GM12878 (cell line): ENCODE results near the gene CCDC12. TPM values are rescaled to one million over a fixed set of nuclear protein-coding genes. Genes with fewer than 3 reads are reported as not detected.

Experiments
- ATAC-seq: fragments of 200-7000 bp; cut with Tn5 transposase; 3 replicates; pipeline ENCODE4 v1.9.1; 2020; ENCODE audit warnings: mild to moderate bottlenecking, moderate library complexity
- BruUV-seq: library from RNA; stranded (reverse); fragments of 400-500 nt; replicated peaks from 2 replicates; lab custom pipeline; 2021; lab: Mats Ljungman, UMichigan
- CTCF ChIA-PET: fragments of 300-600 bp; sonication (Branson Sonifier 250); formaldehyde crosslinking; extraction: SDS; loops from one replicate; lab custom pipeline; 2021; ENCODE audit warnings: inconsistent platforms; lab: Yijun Ruan, JAX
- POLR2A ChIA-PET: fragments of 350-600 bp; formaldehyde crosslinking; extraction: SDS; loops from one replicate; lab custom pipeline; 2021; ENCODE audit warnings: inconsistent platforms; lab: Charles Lee
- RAD21 ChIA-PET: fragments of 300-600 bp; sonication (Branson Sonifier 250); formaldehyde crosslinking; loops from one replicate; lab custom pipeline; 2023; ENCODE audit warnings: antibody characterized with exemption; ENCODE audit not compliant: unreplicated experiment; lab: Charles Lee
- SMC1A ChIA-PET: fragments of 300-600 bp; sonication (Branson Sonifier 250); formaldehyde crosslinking; loops from one replicate; lab custom pipeline; 2023; ENCODE audit not compliant: unreplicated experiment, uncharacterized antibody; lab: Charles Lee
- DNase-seq: peaks from one replicate; pipeline ENCODE4 v3.0.0-alpha.2; 2011; ENCODE audit warnings: low read depth, low spot score
- FAIRE-seq: peaks from 3 replicates; lab custom pipeline; 2011; peaks lifted over from hg19 to GRCh38; lab: Jason Lieb, UNC
- H2AFZ ChIP-seq: 2 replicates; pipeline ENCODE4 v1.6.0; 2011; ENCODE audit warnings: low read depth, low read length, control low read depth; ENCODE audit not compliant: control insufficient read depth
- H3K27ac ChIP-seq: 2 replicates; pipeline ENCODE4 v1.5.1; 2011; ENCODE audit warnings: control low read depth; ENCODE audit not compliant: control insufficient read depth, insufficient read depth
- H3K27me3 ChIP-seq, 2 experiments: replicated peaks in 1 of 2; 2 replicates each; pipeline versions ENCODE4 v1.6.0 to v1.6.1; 2011; ENCODE audit warnings: low read length in 1 of 2; ENCODE audit not compliant: control insufficient read depth in 2 of 2, insufficient read depth in 2 of 2
- H3K36me3 ChIP-seq, 2 experiments: 2 replicates each; pipeline ENCODE4 v1.5.1; 2011; ENCODE audit warnings: low read length in 1 of 2; ENCODE audit not compliant: control insufficient read depth in 2 of 2, insufficient read depth in 2 of 2
- H3K4me1 ChIP-seq: 2 replicates; pipeline ENCODE4 v1.6.1; 2011; ENCODE audit warnings: mild to moderate bottlenecking, low read length, moderate library complexity, mixed read lengths; ENCODE audit not compliant: control insufficient read depth, insufficient read depth
- H3K4me2 ChIP-seq: 2 replicates; pipeline ENCODE4 v1.6.0; 2011; ENCODE audit warnings: control low read depth; ENCODE audit not compliant: control insufficient read depth, insufficient read depth
- H3K4me3 ChIP-seq: fragments of 200-600 bp; sonication (generic); 2 replicates; pipeline ENCODE4 v1.5.1; 2016
- H3K79me2 ChIP-seq: 2 replicates; pipeline ENCODE4 v1.6.0; 2011; ENCODE audit warnings: low read length; ENCODE audit not compliant: control insufficient read depth, insufficient read depth
- H3K9ac ChIP-seq: 2 replicates; pipeline ENCODE4 v1.8.0; 2011; ENCODE audit warnings: low read length, control low read depth, mixed read lengths; ENCODE audit not compliant: control insufficient read depth, insufficient read depth
- H3K9me3 ChIP-seq: replicated peaks from 3 replicates; pipeline ENCODE4 v1.5.1; 2011; ENCODE audit warnings: mild to moderate bottlenecking, low read length; ENCODE audit not compliant: control insufficient read depth, insufficient read depth
- H4K20me1 ChIP-seq: 2 replicates; pipeline ENCODE4 v1.6.0; 2011; ENCODE audit not compliant: control insufficient read depth, insufficient read depth
- ATF3 ChIP-seq: IDR thresholded peaks from 2 replicates; pipeline ENCODE4 v1.6.1; 2011; ENCODE audit warnings: low read depth, mild to moderate bottlenecking, low read length, moderate library complexity, borderline replicate concordance; ENCODE audit errors: extremely low read depth
- CHD1 ChIP-seq: IDR thresholded peaks from 2 replicates; pipeline ENCODE4 v1.6.1; 2012; ENCODE audit warnings: low read depth, low read length, improper control_type of control experiment
- E2F4 ChIP-seq: IDR thresholded peaks from 2 replicates; pipeline ENCODE4 v1.6.1; 2012; ENCODE audit warnings: low read depth, low read length, improper control_type of control experiment
- EGR1 ChIP-seq, 2 experiments: IDR thresholded peaks; 1 replicate in 1 of 2; 2 replicates in 1 of 2; pipeline ENCODE4 v1.6.1; 2011 to 2012; ENCODE audit warnings: low read depth in 2 of 2, low read length in 2 of 2, borderline replicate concordance in 1 of 2, mild to moderate bottlenecking in 1 of 2, moderate library complexity in 1 of 2
- IRF4 ChIP-seq: IDR thresholded peaks from 2 replicates; pipeline ENCODE4 v1.6.1; 2011; ENCODE audit warnings: low read depth, low read length
- MEF2B ChIP-seq: fragments of 450-650 bp; IDR thresholded peaks from 2 replicates; pipeline ENCODE4 v1.6.1; 2018; ENCODE audit warnings: mild to moderate bottlenecking, moderate library complexity; ENCODE audit not compliant: partially characterized antibody, poor library complexity, severe bottlenecking
- NR2C1 ChIP-seq: fragments of 450-650 bp; IDR thresholded peaks from 2 replicates; pipeline ENCODE4 v1.6.1; 2017; ENCODE audit warnings: antibody characterized with exemption, mild to moderate bottlenecking, moderate library complexity
- PML ChIP-seq: IDR thresholded peaks from 2 replicates; pipeline ENCODE4 v1.6.1; 2012; ENCODE audit warnings: low read length, inconsistent platforms
- RFX5 ChIP-seq: IDR thresholded peaks from 2 replicates; pipeline ENCODE4 v1.6.1; 2011; ENCODE audit warnings: low read depth, low read length, improper control_type of control experiment
- SIX5 ChIP-seq: IDR thresholded peaks from 2 replicates; pipeline ENCODE4 v1.6.1; 2011; ENCODE audit warnings: mild to moderate bottlenecking, low read depth, low read length, moderate library complexity; ENCODE audit not compliant: severe bottlenecking
- SP1 ChIP-seq: IDR thresholded peaks from one replicate; pipeline ENCODE4 v1.6.1; 2011; ENCODE audit warnings: low read depth, low read length
- SREBF1 ChIP-seq: IDR thresholded peaks from 2 replicates; pipeline ENCODE4 v1.6.1; 2012; ENCODE audit warnings: mild to moderate bottlenecking, low read length
- STAT3 ChIP-seq: IDR thresholded peaks from 2 replicates; pipeline ENCODE4 v1.6.1; 2011; ENCODE audit warnings: low read depth, low read length, improper control_type of control experiment
- ZNF24 ChIP-seq: fragments of 450-650 bp; IDR thresholded peaks from 2 replicates; pipeline ENCODE4 v1.6.1; 2017; ENCODE audit warnings: antibody characterized with exemption, mild to moderate bottlenecking
- ZZZ3 ChIP-seq: IDR thresholded peaks from 2 replicates; pipeline ENCODE4 v1.6.1; 2011; ENCODE audit warnings: low read depth; ENCODE audit not compliant: control insufficient read depth, insufficient read length
- WGBS: methylation state at CpG from one replicate; pipeline ENCODE4 v1.1.6; 2016; ENCODE audit warnings: low lambda C conversion rate; ENCODE audit not compliant: insufficient replicate concordance, insufficient coverage; ENCODE audit errors: missing lambda C conversion rate; 5-methylcytosine and 5-hydroxymethylcytosine counted together
- in situ Hi-C: fragments of 300-500 bp; cut with MboI; formaldehyde crosslinking; loops from 9 replicates; pipeline ENCODE4 v1.14.3; 2018; ENCODE audit warnings: mixed read lengths
- intact Hi-C: fragments of 100-400 bp; cut with micrococcal nuclease; formaldehyde crosslinking; loops from one replicate; pipeline ENCODE4 v1.14.2; 2022; ENCODE audit not compliant: unreplicated experiment
- polyA plus RNA-seq, 11 experiments: library from polyadenylated mRNA; depleted of rRNA in 4 of 11; unstranded in 6 of 11; stranded (reverse) in 5 of 11; fragments of >200 nt; fragmentation: Nextera tagmentation in 4 of 11; fragmentation: Illumina TruSeq in 1 of 11; extraction: Ambion mirVana in 4 of 11; extraction: Trizol in 1 of 11; gene quantifications; 1 replicate in 1 of 11; 2 replicates in 10 of 11; pipeline versions ENCODE4 v1.2.1 to v1.2.3, GENCODE V29; 2011 to 2016; ENCODE audit warnings: inconsistent platforms in 2 of 11, missing spikeins in 2 of 11, low read depth in 1 of 11
- total RNA-seq, 4 experiments: library from RNA; depleted of rRNA in 3 of 4; stranded (reverse); fragments of >200 nt in 3 of 4; fragmentation: Illumina TruSeq in 1 of 4; extraction: Trizol in 1 of 4; gene quantifications; 2 replicates each; pipeline versions ENCODE4 v1.2.1 to v1.2.3, GENCODE V29; 2013 to 2021

Gene CCDC12
- total and polyA plus RNA-seq, 10 of the 15 experiments (the other 5 are each of a cell fraction or from before 2014, with no cell fraction given) = 9.2 to 91.4 (median 61.3) TPM

GRCh38 chr3:46922426-46922825 is 54.1 kb downstream of the CCDC12 start:
- no TSS peak for BruUV-seq
- DNase-seq (no peak), FAIRE-seq (no peak), ATAC-seq (no peak)
- intact Hi-C loops (no loop called here), in situ Hi-C loops (no loop called here)
- H3K4me2 ChIP-seq = no peak overlapping the region
- ChIA-PET CTCF (interaction anchor here (0.8 to 2.9 kb wide), 5 partner anchors 10 to 441 kb away, joined by 3 to 15 read pairs (median 3); no protein-coding TSS in a partner anchor), SMC1A (interaction anchor here (0.6 to 12.6 kb wide), 6 partner anchors 43 to 208 kb away, joined by 3 to 126 read pairs (median 4); partner anchors contain the start of genes CCDC12 and NBEAL2), POLR2A (interaction anchor here (0.5 kb wide), 1 partner anchor 53 kb away, joined by 3 read pairs; no protein-coding TSS in a partner anchor), RAD21 (interaction anchor here (1.0 to 2.3 kb wide), 3 partner anchors 9 to 65 kb away, joined by 3 to 8 read pairs (median 5); no protein-coding TSS in a partner anchor)
- H3K27me3 ChIP-seq = no peaks in the 10 kb centered on the region
- no peak overlapping the region for H3K27ac ChIP-seq
- TF ChIP-seq ZNF24 (no peak), NR2C1 (no peak), ATF3 (no peak), IRF4 (no peak), SIX5 (no peak), E2F4 (no peak), EGR1 (IDR thresholded peaks at IDR 0.05; ENCODE audit: borderline replicate concordance in 1 of 2, low read depth in 2 of 2, low read length in 2 of 2) (no peak), STAT3 (no peak), PML (no peak), CHD1 (no peak), SREBF1 (no peak), MEF2B (no peak), ZZZ3 (no peak), RFX5 (no peak), SP1 (no peak)
- H3K9me3 ChIP-seq = peaks cover 14% of the 10 kb centered on the region; the same call in 2 of the 3 replicates
- peaks cover 50 to 61% of the 10 kb centered on the region in 2 experiments for H3K36me3 ChIP-seq
- 100% methylated on average over 4 of the region's 4 CpGs for WGBS
- H2AFZ ChIP-seq = no peak overlapping the region
- H3K79me2 ChIP-seq = peaks cover 21% of the 10 kb centered on the region
- H3K4me1 ChIP-seq = peaks cover 31% of the 10 kb centered on the region
- no peak overlapping the region for H3K9ac ChIP-seq
- H4K20me1 ChIP-seq = no peaks in the 10 kb centered on the region
- no peak overlapping the region for H3K4me3 ChIP-seq
